Transverse colon (tissue), 4 donors: ENCODE results near the gene GNG14. TPM values are rescaled to one million over a fixed set of nuclear protein-coding genes. Genes with fewer than 3 reads are reported as not detected.

Experiments used
- DNase-seq: peaks from one replicate; pipeline ENCODE4 v3.0.0-alpha.2; 2019
- H3K27ac ChIP-seq, 4 donors: fragments of 200-600 bp; sonication (generic); 2 replicates each; pipeline ENCODE4 v1.5.1; 2016 to 2018; ENCODE audit warnings: inconsistent platforms in 4 of 4
- H3K27me3 ChIP-seq: fragments of 200-600 bp; sonication (generic); 2 replicates; pipeline ENCODE4 v1.5.1; 2017; ENCODE audit warnings: inconsistent platforms
- H3K36me3 ChIP-seq, 4 donors: fragments of 200-600 bp; sonication (generic); 2 replicates each; pipeline ENCODE4 v1.5.1; 2017 to 2019; ENCODE audit warnings: inconsistent platforms in 4 of 4
- H3K4me1 ChIP-seq, 4 donors: fragments of 200-600 bp; sonication (generic); 2 replicates each; pipeline ENCODE4 v1.5.1; 2017 to 2020; ENCODE audit warnings: inconsistent platforms in 4 of 4
- H3K4me3 ChIP-seq, 4 donors: fragments of 200-600 bp; sonication (generic); 1 replicate in 1 of 4; 2 replicates in 3 of 4; pipeline versions ENCODE4 v1.5.1 to v1.6.1; 2017 to 2019; ENCODE audit warnings: inconsistent platforms in 4 of 4
- H3K9me3 ChIP-seq, 2 donors: fragments of 200-600 bp; sonication (generic); 2 replicates each; pipeline ENCODE4 v1.5.1; 2017 to 2019; ENCODE audit warnings: inconsistent platforms in 2 of 2
- EP300 ChIP-seq: sonication (generic); formaldehyde crosslinking; IDR thresholded peaks from one replicate; pipeline ENCODE4 v1.6.1; 2017; ENCODE audit warnings: antibody characterized with exemption, low read depth
- POLR2A ChIP-seq: fragments of 450-650 bp; IDR thresholded peaks from one replicate; pipeline ENCODE4 v1.6.1; 2016; ENCODE audit warnings: antibody characterized with exemption, mild to moderate bottlenecking, moderate library complexity
- POLR2AphosphoS5 ChIP-seq, 3 donors: sonication (generic); formaldehyde crosslinking; IDR thresholded peaks; one replicate each; pipeline ENCODE4 v1.6.1; 2016; ENCODE audit warnings: antibody characterized with exemption in 3 of 3
- WGBS, 2 donors: methylation state at CpG; one replicate each; pipeline ENCODE4 v1.1.5; 2018; ENCODE audit warnings: low coverage in 1 of 2; 5-methylcytosine and 5-hydroxymethylcytosine counted together
- in situ Hi-C, 4 donors: fragments of 200-750 bp; cut with MboI; loops; one replicate each; pipeline versions ENCODE4 v1.15.0 to v1.15.1; 2017; ENCODE audit warnings: low sequenced_read_pairs in 3 of 4, low pct_ligation_motif_present in 1 of 4, low pct_unique_long_range_greater_than_20kb in 1 of 4
- intact Hi-C: fragments of 100-400 bp; cut with DNase I; formaldehyde crosslinking; loops from one replicate; pipeline ENCODE4 v1.15.1; 2023; ENCODE audit warnings: low total_unique reads
- total RNA-seq, 4 donors: library from RNA; depleted of rRNA; stranded (reverse); fragments of >200 nt; gene quantifications; one replicate each; pipeline ENCODE4 v1.1.0, GENCODE V29; 2016
- TF ChIP-seq, protein P1 (sequence below), 5 experiments: fragments of 200-600 bp in 3 of 5; fragments of 450-650 bp in 2 of 5; sonication (generic) in 3 of 5; IDR thresholded peaks; 1 replicate in 2 of 5; 2 replicates in 3 of 5; pipeline ENCODE4 v1.5.1; 2016 to 2017; ENCODE audit warnings: antibody characterized with exemption in 5 of 5, inconsistent platforms in 3 of 5, mild to moderate bottlenecking in 2 of 5, moderate library complexity in 1 of 5

GNG14 gene
- total RNA-seq, 4 donors from 2014 or later: not detected

- in situ Hi-C loops (no loop called here), intact Hi-C loops (no loop called here)
- H3K36me3 ChIP-seq: no peaks in the 10 kb centered on the region
- no peak for DNase-seq
- no peak overlapping the region for H3K27ac ChIP-seq
- no peaks in the 10 kb centered on the region for H3K27me3 ChIP-seq
- WGBS, 2 donors: 90% methylated on average over 10 of the region's 10 CpGs; no CpG with 5 or more reads in 1 of the 2 donors
- H3K4me3 ChIP-seq: no peak overlapping the region
- peaks cover 3 to 11% (median 9%) of the 10 kb centered on the region in 4 donors for H3K4me1 ChIP-seq
- no peaks in the 10 kb centered on the region for H3K9me3 ChIP-seq
- TF ChIP-seq POLR2A (no peak), EP300 (no peak), POLR2AphosphoS5 (IDR thresholded peaks at IDR 0.05) (no peak)
- TF ChIP-seq, protein P1, sequence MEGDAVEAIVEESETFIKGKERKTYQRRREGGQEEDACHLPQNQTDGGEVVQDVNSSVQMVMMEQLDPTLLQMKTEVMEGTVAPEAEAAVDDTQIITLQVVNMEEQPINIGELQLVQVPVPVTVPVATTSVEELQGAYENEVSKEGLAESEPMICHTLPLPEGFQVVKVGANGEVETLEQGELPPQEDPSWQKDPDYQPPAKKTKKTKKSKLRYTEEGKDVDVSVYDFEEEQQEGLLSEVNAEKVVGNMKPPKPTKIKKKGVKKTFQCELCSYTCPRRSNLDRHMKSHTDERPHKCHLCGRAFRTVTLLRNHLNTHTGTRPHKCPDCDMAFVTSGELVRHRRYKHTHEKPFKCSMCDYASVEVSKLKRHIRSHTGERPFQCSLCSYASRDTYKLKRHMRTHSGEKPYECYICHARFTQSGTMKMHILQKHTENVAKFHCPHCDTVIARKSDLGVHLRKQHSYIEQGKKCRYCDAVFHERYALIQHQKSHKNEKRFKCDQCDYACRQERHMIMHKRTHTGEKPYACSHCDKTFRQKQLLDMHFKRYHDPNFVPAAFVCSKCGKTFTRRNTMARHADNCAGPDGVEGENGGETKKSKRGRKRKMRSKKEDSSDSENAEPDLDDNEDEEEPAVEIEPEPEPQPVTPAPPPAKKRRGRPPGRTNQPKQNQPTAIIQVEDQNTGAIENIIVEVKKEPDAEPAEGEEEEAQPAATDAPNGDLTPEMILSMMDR (IDR thresholded peaks at IDR 0.05): no peak
Observed at GRCh38 chr19:12646551-12646950, 41.2 kb upstream of the GNG14 start.

DNA sequence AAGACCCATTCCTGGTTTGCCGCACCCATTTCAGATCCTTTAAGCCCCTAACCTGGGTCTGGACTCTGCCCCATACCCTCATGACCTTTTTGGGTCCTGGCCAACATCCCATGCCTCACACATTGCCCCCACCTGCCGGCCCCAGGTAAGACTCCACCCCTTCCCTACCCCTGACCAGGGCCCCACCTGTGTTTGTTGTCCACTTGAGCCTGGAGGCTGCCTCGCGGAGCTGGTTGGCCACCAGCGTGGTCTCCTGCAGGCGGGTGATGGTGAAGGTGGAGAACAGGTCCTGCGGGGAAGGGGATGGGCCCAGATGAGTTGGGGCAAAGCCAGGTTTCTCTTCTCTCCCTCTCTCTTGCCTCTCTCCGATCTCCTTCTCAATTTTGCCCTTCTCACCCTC, 40.8 kb upstream of the GNG14 start:
- no peaks in the 10 kb centered on the region for H3K27me3 ChIP-seq
- peak overlapping the region in 1 of 4 donors; percentile 36 for H3K4me3 ChIP-seq
- WGBS, 2 donors: 72% methylated on average over 8 of the region's 8 CpGs; no CpG with 5 or more reads in 1 of the 2 donors
- TF ChIP-seq, protein P1 (IDR thresholded peaks at IDR 0.05): no peak
- TF ChIP-seq POLR2A: no peak
- TF ChIP-seq EP300: no peak
- no peak for TF ChIP-seq POLR2AphosphoS5 (IDR thresholded peaks at IDR 0.05)
- H3K27ac ChIP-seq: no peak overlapping the region
- intact Hi-C loops (no loop called here), in situ Hi-C loops (no loop called here)
- no peaks in the 10 kb centered on the region for H3K36me3 ChIP-seq
- H3K9me3 ChIP-seq: no peaks in the 10 kb centered on the region
- no peak for DNase-seq
- peaks cover 3 to 11% (median 9%) of the 10 kb centered on the region in 4 donors for H3K4me1 ChIP-seq

- WGBS, 2 donors: 13 to 23% methylated on average over 6 to 31 of the region's 31 CpGs
- H3K4me3 ChIP-seq: peak overlapping the region in 3 of 4 donors; percentile 19 to 36 (median 26)
Observed at GRCh38 chr19:12647490-12648071, 40.2 kb upstream of the GNG14 start.

GRCh38 chr19:12648088-12648487, 39.7 kb upstream of the GNG14 start:
- H3K4me3 ChIP-seq: peak overlapping the region in 3 of 4 donors; percentile 19 to 36 (median 26)
- no peak overlapping the region for H3K27ac ChIP-seq
- H3K4me1 ChIP-seq: peaks cover 3 to 11% (median 9%) of the 10 kb centered on the region in 4 donors
- DNase-seq: no peak
- intact Hi-C loops (no loop called here), in situ Hi-C loops (no loop called here)
- 0 to 27% methylated on average over 1 to 28 of the region's 29 CpGs for WGBS, 2 donors
- no peaks in the 10 kb centered on the region for H3K27me3 ChIP-seq
- no peak for TF ChIP-seq POLR2AphosphoS5 (IDR thresholded peaks at IDR 0.05)
- TF ChIP-seq EP300: no peak
- TF ChIP-seq POLR2A: no peak
- TF ChIP-seq, protein P1 (IDR thresholded peaks at IDR 0.05): no peak
- no peaks in the 10 kb centered on the region for H3K36me3 ChIP-seq
- no peaks in the 10 kb centered on the region for H3K9me3 ChIP-seq

More at GRCh38 chr19:12647490-12648071, 40.2 kb upstream of the GNG14 start:
- Histone ChIP-seq H3K36me3 (no peaks in the 10 kb centered on the region), H3K4me1 (peaks cover 3 to 11% (median 9%) of the 10 kb centered on the region in 4 donors), H3K9me3 (no peaks in the 10 kb centered on the region), H3K27ac (no peak overlapping the region), H3K27me3 (no peaks in the 10 kb centered on the region)
- in situ Hi-C loops (no loop called here), intact Hi-C loops (no loop called here)
- peak; percentile 83 for DNase-seq
- no peak for TF ChIP-seq EP300
- TF ChIP-seq, protein P1 (IDR thresholded peaks at IDR 0.05): no peak
- TF ChIP-seq POLR2A: no peak
- TF ChIP-seq POLR2AphosphoS5 (IDR thresholded peaks at IDR 0.05): no peak
